ENCODE results near the gene SETD1B. TPM values are rescaled to one million over a fixed set of nuclear protein-coding genes. Genes with fewer than 3 reads are reported as not detected.

Gene SETD1B
- total RNA-seq, 4 donors from 2014 or later, result 13.1 to 23.1 (median 19.5) TPM

- DNase-seq (ENCODE audit: low spot score in 2 of 2), result peak in 1 of 2 donors; percentile 55
- Histone ChIP-seq H3K36me3 (peaks cover 5% of the 10 kb centered on the region), H3K27me3 (no peaks in the 10 kb centered on the region), H3K9me3 (no peaks in the 10 kb centered on the region), H3K27ac (no peak overlapping the region), H3K4me3 (no peak overlapping the region), H3K4me1 (peaks cover 43% of the 10 kb centered on the region)
- TF ChIP-seq EP300 (IDR thresholded peaks at IDR 0.05) (no peak), POLR2AphosphoS5 (IDR thresholded peaks at IDR 0.05) (no peak), POLR2A (IDR thresholded peaks at IDR 0.05) (no peak), CTCF (IDR thresholded peaks at IDR 0.05) (no peak)
- 90% methylated on average over 12 of the region's 14 CpGs for WGBS
Measured at GRCh38 chr12:121791671-121792551, 11.9 kb upstream of the SETD1B start.

GRCh38 chr12:121792607-121793439 is 11.0 kb upstream of the SETD1B start:
- 67% methylated on average over 6 of the region's 48 CpGs for WGBS
- TF ChIP-seq EP300 (IDR thresholded peaks at IDR 0.05) (no peak), CTCF (IDR thresholded peaks at IDR 0.05) (no peak), POLR2AphosphoS5 (IDR thresholded peaks at IDR 0.05) (no peak), POLR2A (IDR thresholded peaks at IDR 0.05) (no peak)

GRCh38 chr12:121793440-121793837 is 10.4 kb upstream of the SETD1B start, which contains the start of gene RHOF:
RHOF (minus strand) TSS chr12:121793688; CDS start chr12:121793633, 55 bp downstream.
- Histone ChIP-seq H3K27me3 (no peaks in the 10 kb centered on the region), H3K36me3 (peaks cover 5% of the 10 kb centered on the region), H3K4me3 (peak within 1 kb of the TSS; percentile 61), H3K9me3 (no peaks in the 10 kb centered on the region), H3K4me1 (peaks cover 58% of the 10 kb centered on the region), H3K27ac (peak within 1 kb of the TSS; percentile 57)
- WGBS, result 0% methylated on average over 5 of the region's 36 CpGs
- TF ChIP-seq CTCF (IDR thresholded peaks at IDR 0.05), result no peak
- DNase-seq (ENCODE audit: low spot score in 2 of 2), result no peak

More at GRCh38 chr12:121792607-121793439, 11.0 kb upstream of the SETD1B start:
- Histone ChIP-seq H3K27ac (peak overlapping the region; percentile 25), H3K27me3 (no peaks in the 10 kb centered on the region), H3K9me3 (no peaks in the 10 kb centered on the region), H3K4me3 (peak overlapping the region; percentile 61), H3K4me1 (peaks cover 52% of the 10 kb centered on the region), H3K36me3 (peaks cover 5% of the 10 kb centered on the region)
- DNase-seq (ENCODE audit: low spot score in 2 of 2), result no peak

GRCh38 chr12:121793838-121794533 is 9.8 kb upstream of the SETD1B start:
- H3K36me3 ChIP-seq, result peaks cover 5% of the 10 kb centered on the region
- under 1% methylated on average over 22 of the region's 59 CpGs for WGBS
- TF ChIP-seq CTCF (IDR thresholded peaks at IDR 0.05), result peak; percentile 100
- no peak for TF ChIP-seq POLR2A (IDR thresholded peaks at IDR 0.05)
- TF ChIP-seq POLR2AphosphoS5 (IDR thresholded peaks at IDR 0.05), result peak; percentile 20 to 84 (median 62)
- peak; percentile 92 to 94 for DNase-seq (ENCODE audit: low spot score in 2 of 2)
- peak overlapping the region; percentile 57 for H3K27ac ChIP-seq
- no peaks in the 10 kb centered on the region for H3K9me3 ChIP-seq
- H3K4me3 ChIP-seq, result peak overlapping the region; percentile 61
- H3K27me3 ChIP-seq, result no peaks in the 10 kb centered on the region
- peaks cover 64% of the 10 kb centered on the region for H3K4me1 ChIP-seq

Measured in suprapubic skin (tissue), 4 donors.